SK-N-SH (cell line): Measurements from ENCODE around the gene PLA2G4E. TPM values are rescaled to one million over a fixed set of nuclear protein-coding genes. Genes with fewer than 3 reads are reported as not detected.

Source experiments
- CTCF ChIA-PET: fragments of 300-600, 350-600 bp; formaldehyde crosslinking; extraction: SDS; loops from one replicate; lab custom pipeline; 2021; lab: Yijun Ruan, JAX
- POLR2A ChIA-PET: fragments of 350-600 bp; sonication (Branson Sonifier 250); formaldehyde crosslinking; extraction: SDS; loops from one replicate; lab custom pipeline; 2020; ENCODE audit warnings: antibody characterized with exemption, inconsistent platforms; lab: Yijun Ruan, JAX
- DNase-seq: peaks from one replicate; pipeline ENCODE4 v3.0.0; 2012
- H2AFZ ChIP-seq: fragments of 200-600 bp; sonication (generic); 2 replicates; pipeline ENCODE4 v1.8.1; 2016; ENCODE audit warnings: antibody characterized with exemption, mild to moderate bottlenecking, low read depth
- H3F3A ChIP-seq: fragments of 200-600 bp; sonication (generic); replicated peaks from 2 replicates; pipeline ENCODE3; 2016; ENCODE audit warnings: antibody characterized with exemption, mild to moderate bottlenecking; ENCODE audit not compliant: insufficient read depth
- H3K27ac ChIP-seq, 2 experiments: fragments of 200-500 bp in 1 of 2; fragments of 200-600 bp in 1 of 2; sonication (Bioruptor generic) in 1 of 2; sonication (generic), shearing (Covaris generic) in 1 of 2; 2 replicates each; pipeline versions ENCODE4 v1.5.1 to v1.6.1; 2014 to 2016; ENCODE audit warnings: low read depth in 2 of 2, inconsistent platforms in 1 of 2, low read length in 1 of 2, mild to moderate bottlenecking in 1 of 2, mixed read lengths in 1 of 2
- H3K27me3 ChIP-seq: fragments of 200-600 bp; sonication (generic), shearing (Covaris generic); 2 replicates; pipeline ENCODE4 v1.6.1; 2016; ENCODE audit warnings: mixed run types; ENCODE audit not compliant: insufficient read depth
- H3K36me3 ChIP-seq, 2 experiments: fragments of 200-500 bp in 1 of 2; fragments of 200-600 bp in 1 of 2; sonication (Bioruptor generic) in 1 of 2; sonication (generic) in 1 of 2; replicated peaks in 1 of 2; 2 replicates each; pipeline versions ENCODE3 to v1.5.1; 2014 to 2016; ENCODE audit warnings: low read length in 1 of 2, mild to moderate bottlenecking in 1 of 2; ENCODE audit not compliant: insufficient read depth in 2 of 2, control insufficient read depth in 1 of 2
- H3K4me1 ChIP-seq, 2 experiments: fragments of 200-500 bp in 1 of 2; fragments of 200-600 bp in 1 of 2; sonication (Bioruptor generic) in 1 of 2; sonication (generic), shearing (Covaris generic) in 1 of 2; 2 replicates each; pipeline versions ENCODE4 v1.5.1 to v1.6.1; 2014 to 2016; ENCODE audit warnings: low read depth in 1 of 2, low read length in 1 of 2, mixed run types in 1 of 2; ENCODE audit not compliant: insufficient read depth in 2 of 2, control insufficient read depth in 1 of 2
- H3K4me2 ChIP-seq: fragments of 200-600 bp; sonication (generic), shearing (Covaris generic); 2 replicates; pipeline ENCODE4 v1.6.1; 2017; ENCODE audit warnings: mixed run types
- H3K4me3 ChIP-seq, 2 experiments: fragments of 200-500 bp in 1 of 2; fragments of 200-600 bp in 1 of 2; sonication (Bioruptor generic) in 1 of 2; sonication (generic), shearing (Covaris generic) in 1 of 2; 2 replicates each; pipeline versions ENCODE4 v1.5.1 to v1.8.1; 2014 to 2016; ENCODE audit warnings: low read depth in 2 of 2, inconsistent platforms in 1 of 2, low read length in 1 of 2, mild to moderate bottlenecking in 1 of 2, mixed read lengths in 1 of 2, moderate library complexity in 1 of 2
- H3K79me2 ChIP-seq: fragments of 200-600 bp; sonication (generic); 2 replicates; pipeline ENCODE4 v1.8.1; 2017; ENCODE audit warnings: mild to moderate bottlenecking; ENCODE audit not compliant: insufficient read depth
- H3K9ac ChIP-seq: fragments of 200-600 bp; sonication (generic); 2 replicates; pipeline ENCODE4 v1.6.1; 2017; ENCODE audit warnings: mixed run types
- H3K9me2 ChIP-seq: fragments of 200-600 bp; sonication (generic); 2 replicates; pipeline ENCODE4 v1.6.1; 2017; ENCODE audit warnings: mixed run types
- H3K9me3 ChIP-seq: fragments of 200-600 bp; sonication (generic); 2 replicates; pipeline ENCODE4 v1.6.1; 2017; ENCODE audit warnings: mixed run types, mild to moderate bottlenecking, moderate library complexity
- H4K20me1 ChIP-seq: fragments of 200-600 bp; sonication (generic); 2 replicates; pipeline ENCODE4 v1.6.1; 2017; ENCODE audit warnings: mild to moderate bottlenecking, mixed run types; ENCODE audit not compliant: insufficient read depth
- ELF1 ChIP-seq: IDR thresholded peaks from 2 replicates; pipeline ENCODE4 v1.4.0; 2012
- FOSL2 ChIP-seq: IDR thresholded peaks from 2 replicates; pipeline ENCODE4 v1.4.0; 2012; ENCODE audit warnings: low read depth, mild to moderate bottlenecking, moderate library complexity, borderline replicate concordance
- FOXM1 ChIP-seq: IDR thresholded peaks from 2 replicates; pipeline ENCODE4 v1.4.0; 2012; ENCODE audit warnings: low read depth, mild to moderate bottlenecking
- GABPA ChIP-seq: IDR thresholded peaks from 2 replicates; pipeline ENCODE4 v1.4.0; 2012; ENCODE audit warnings: low read depth, mild to moderate bottlenecking
- GATA2 ChIP-seq: sonication (generic); formaldehyde crosslinking; IDR thresholded peaks from 2 replicates; pipeline ENCODE4 v1.5.0; 2020; ENCODE audit warnings: mild to moderate bottlenecking, missing genetic modification reagents
- MEF2A ChIP-seq: IDR thresholded peaks from 2 replicates; pipeline ENCODE4 v1.4.0; 2012; ENCODE audit warnings: low read depth, borderline replicate concordance
- NFIC ChIP-seq: IDR thresholded peaks from 2 replicates; pipeline ENCODE4 v1.4.0; 2012; ENCODE audit warnings: borderline replicate concordance
- NRF1 ChIP-seq: IDR thresholded peaks from 2 replicates; pipeline ENCODE4 v1.6.1; 2012; ENCODE audit warnings: low read depth, mild to moderate bottlenecking, low read length
- POLR2AphosphoS5 ChIP-seq: IDR thresholded peaks from 2 replicates; pipeline ENCODE4 v1.6.1; 2012; ENCODE audit warnings: low read depth, low read length
- RAD21 ChIP-seq: IDR thresholded peaks from 2 replicates; pipeline ENCODE4 v1.6.1; 2012; ENCODE audit warnings: mild to moderate bottlenecking, low read length
- RFX5 ChIP-seq: IDR thresholded peaks from 2 replicates; pipeline ENCODE4 v1.6.1; 2012; ENCODE audit warnings: mild to moderate bottlenecking, improper control_type of control experiment, low read length
- RXRA ChIP-seq: IDR thresholded peaks from 2 replicates; pipeline ENCODE4 v1.4.0; 2012; ENCODE audit warnings: low read depth, mild to moderate bottlenecking, borderline replicate concordance
- SIN3A ChIP-seq: IDR thresholded peaks from 2 replicates; pipeline ENCODE4 v1.6.1; 2012; ENCODE audit warnings: low read depth, mild to moderate bottlenecking, low read length, moderate library complexity, borderline replicate concordance
- SMC3 ChIP-seq: IDR thresholded peaks from 2 replicates; pipeline ENCODE4 v1.6.1; 2012; ENCODE audit warnings: low read depth, low read length, improper control_type of control experiment
- TEAD4 ChIP-seq: IDR thresholded peaks from 2 replicates; pipeline ENCODE4 v1.4.0; 2012; ENCODE audit warnings: mild to moderate bottlenecking, borderline replicate concordance; ENCODE audit not compliant: insufficient read depth
- USF2 ChIP-seq: fragments of 150-350 bp; IDR thresholded peaks from 2 replicates; pipeline ENCODE4 v1.6.1; 2017; ENCODE audit warnings: antibody characterized with exemption, low read length, low read depth, borderline replicate concordance
- YY1 ChIP-seq: IDR thresholded peaks from 2 replicates; pipeline ENCODE4 v1.4.0; 2012; ENCODE audit warnings: low read depth, mild to moderate bottlenecking
- ZBTB33 ChIP-seq: IDR thresholded peaks from 2 replicates; pipeline ENCODE4 v1.4.0; 2012; ENCODE audit warnings: low read depth, borderline replicate concordance
- WGBS: methylation state at CpG from one replicate; pipeline ENCODE4 v1.1.6; 2017; ENCODE audit warnings: low lambda C conversion rate; 5-methylcytosine and 5-hydroxymethylcytosine counted together
- polyA plus RNA-seq, 3 experiments: library from polyadenylated mRNA; depleted of rRNA; stranded (reverse); fragments of >200 nt; gene quantifications; 2 replicates each; pipeline ENCODE4 v1.2.3, GENCODE V29; 2012
- TF ChIP-seq, protein P1 (sequence below): IDR thresholded peaks from 2 replicates; pipeline ENCODE4 v1.6.1; 2012; ENCODE audit warnings: mild to moderate bottlenecking, low read depth, low read length, moderate library complexity

The PLA2G4E gene
- polyA plus RNA-seq, 1 of the 3 experiments (the other 2 are of a cell fraction): not detected

GRCh38 chr15:42060477-42060763 lies 39.6 kb upstream of the PLA2G4E start:
- H3K79me2 ChIP-seq: no peaks in the 10 kb centered on the region
- no peaks in the 10 kb centered on the region for H3K9me3 ChIP-seq
- ChIA-PET CTCF (interaction anchor here (1.0 to 17.2 kb wide), 7 partner anchors 8 to 78 kb away, joined by 3 to 293 read pairs (median 9); no protein-coding TSS in a partner anchor), POLR2A (no interaction called here)
- no peak overlapping the region for H3K4me3 ChIP-seq
- H3K27ac ChIP-seq: no peak overlapping the region
- no peaks in the 10 kb centered on the region for H3F3A ChIP-seq
- TF ChIP-seq GATA2 (CRISPR knock-in tag) (no peak), ELF1 (no peak), MEF2A (no peak), RAD21 (no peak), SIN3A (no peak), RFX5 (no peak), TEAD4 (no peak), YY1 (no peak), NRF1 (no peak), FOSL2 (no peak), RXRA (no peak), SMC3 (no peak), FOXM1 (no peak), USF2 (no peak), ZBTB33 (no peak), GABPA (no peak), POLR2AphosphoS5 (no peak), NFIC (no peak)
- TF ChIP-seq, protein P1, sequence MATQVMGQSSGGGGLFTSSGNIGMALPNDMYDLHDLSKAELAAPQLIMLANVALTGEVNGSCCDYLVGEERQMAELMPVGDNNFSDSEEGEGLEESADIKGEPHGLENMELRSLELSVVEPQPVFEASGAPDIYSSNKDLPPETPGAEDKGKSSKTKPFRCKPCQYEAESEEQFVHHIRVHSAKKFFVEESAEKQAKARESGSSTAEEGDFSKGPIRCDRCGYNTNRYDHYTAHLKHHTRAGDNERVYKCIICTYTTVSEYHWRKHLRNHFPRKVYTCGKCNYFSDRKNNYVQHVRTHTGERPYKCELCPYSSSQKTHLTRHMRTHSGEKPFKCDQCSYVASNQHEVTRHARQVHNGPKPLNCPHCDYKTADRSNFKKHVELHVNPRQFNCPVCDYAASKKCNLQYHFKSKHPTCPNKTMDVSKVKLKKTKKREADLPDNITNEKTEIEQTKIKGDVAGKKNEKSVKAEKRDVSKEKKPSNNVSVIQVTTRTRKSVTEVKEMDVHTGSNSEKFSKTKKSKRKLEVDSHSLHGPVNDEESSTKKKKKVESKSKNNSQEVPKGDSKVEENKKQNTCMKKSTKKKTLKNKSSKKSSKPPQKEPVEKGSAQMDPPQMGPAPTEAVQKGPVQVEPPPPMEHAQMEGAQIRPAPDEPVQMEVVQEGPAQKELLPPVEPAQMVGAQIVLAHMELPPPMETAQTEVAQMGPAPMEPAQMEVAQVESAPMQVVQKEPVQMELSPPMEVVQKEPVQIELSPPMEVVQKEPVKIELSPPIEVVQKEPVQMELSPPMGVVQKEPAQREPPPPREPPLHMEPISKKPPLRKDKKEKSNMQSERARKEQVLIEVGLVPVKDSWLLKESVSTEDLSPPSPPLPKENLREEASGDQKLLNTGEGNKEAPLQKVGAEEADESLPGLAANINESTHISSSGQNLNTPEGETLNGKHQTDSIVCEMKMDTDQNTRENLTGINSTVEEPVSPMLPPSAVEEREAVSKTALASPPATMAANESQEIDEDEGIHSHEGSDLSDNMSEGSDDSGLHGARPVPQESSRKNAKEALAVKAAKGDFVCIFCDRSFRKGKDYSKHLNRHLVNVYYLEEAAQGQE: no peak
- DNase-seq: no peak
- WGBS: 92% methylated on average over 2 of the region's 4 CpGs
- H3K9me2 ChIP-seq: no peaks in the 10 kb centered on the region
- no peak overlapping the region for H2AFZ ChIP-seq
- H3K9ac ChIP-seq: no peak overlapping the region
- H4K20me1 ChIP-seq: no peaks in the 10 kb centered on the region
- peaks cover 6% of the 10 kb centered on the region; the same call in 1 of the 2 replicates for H3K27me3 ChIP-seq
- peaks cover 0 to 18% of the 10 kb centered on the region in 2 experiments; a peak in 1 of 4 replicates for H3K4me1 ChIP-seq
- no peak overlapping the region for H3K4me2 ChIP-seq
- no peaks in the 10 kb centered on the region for H3K36me3 ChIP-seq
